Epidermal melanocyte (primary cell): ENCODE measurements around the gene PLEKHG1.

ENCODE experiments used
- DNase-seq: peaks from one replicate; pipeline ENCODE4 v3.0.0; 2011; ENCODE audit warnings: low spot score; ENCODE audit not compliant: insufficient read length

PLEKHG1 gene

GRCh38 chr6:150617496-150618460, 18.1 kb downstream of the PLEKHG1 start:
- no peak for DNase-seq

GRCh38 chr6:150619275-150619674, 19.6 kb downstream of the PLEKHG1 start:
- no peak for DNase-seq

- DNase-seq = no peak
Measured at GRCh38 chr6:150620244-150620643, 20.6 kb downstream of the PLEKHG1 start.

- no peak for DNase-seq
Measured at GRCh38 chr6:150620763-150621162, 21.1 kb downstream of the PLEKHG1 start.

GRCh38 chr6:150622476-150622875, 22.8 kb downstream of the PLEKHG1 start:
- DNase-seq = no peak

- DNase-seq = no peak
Measured at GRCh38 chr6:150622941-150623874, 23.5 kb downstream of the PLEKHG1 start.

- no peak for DNase-seq
Measured at GRCh38 chr6:150624191-150624590, 24.5 kb downstream of the PLEKHG1 start.

- no peak for DNase-seq
Measured at GRCh38 chr6:150625927-150626326, 26.2 kb downstream of the PLEKHG1 start.

- no peak for DNase-seq
Measured at GRCh38 chr6:150627154-150627553, 27.5 kb downstream of the PLEKHG1 start.

GRCh38 chr6:150627585-150628025, 27.9 kb downstream of the PLEKHG1 start:
- no peak for DNase-seq

- DNase-seq = no peak
Measured at GRCh38 chr6:150628908-150629307, 29.2 kb downstream of the PLEKHG1 start.

GRCh38 chr6:150631283-150631983, 31.7 kb downstream of the PLEKHG1 start:
- no peak for DNase-seq

- DNase-seq = no peak
Measured at GRCh38 chr6:150631984-150632642, 32.4 kb downstream of the PLEKHG1 start.

GRCh38 chr6:150632785-150633485, 33.2 kb downstream of the PLEKHG1 start:
- no peak for DNase-seq

GRCh38 chr6:150633486-150633834, 33.8 kb downstream of the PLEKHG1 start:
- no peak for DNase-seq

GRCh38 chr6:150634176-150634963, 34.7 kb downstream of the PLEKHG1 start:
- DNase-seq = no peak

- no peak for DNase-seq
Measured at GRCh38 chr6:150634964-150635292, 35.2 kb downstream of the PLEKHG1 start.

GRCh38 chr6:150635906-150636514, 36.3 kb downstream of the PLEKHG1 start:
- no peak for DNase-seq

- DNase-seq = no peak
Measured at GRCh38 chr6:150636808-150637207, 37.1 kb downstream of the PLEKHG1 start.
